ENCODE results near the gene CYBC1.

DNA sequence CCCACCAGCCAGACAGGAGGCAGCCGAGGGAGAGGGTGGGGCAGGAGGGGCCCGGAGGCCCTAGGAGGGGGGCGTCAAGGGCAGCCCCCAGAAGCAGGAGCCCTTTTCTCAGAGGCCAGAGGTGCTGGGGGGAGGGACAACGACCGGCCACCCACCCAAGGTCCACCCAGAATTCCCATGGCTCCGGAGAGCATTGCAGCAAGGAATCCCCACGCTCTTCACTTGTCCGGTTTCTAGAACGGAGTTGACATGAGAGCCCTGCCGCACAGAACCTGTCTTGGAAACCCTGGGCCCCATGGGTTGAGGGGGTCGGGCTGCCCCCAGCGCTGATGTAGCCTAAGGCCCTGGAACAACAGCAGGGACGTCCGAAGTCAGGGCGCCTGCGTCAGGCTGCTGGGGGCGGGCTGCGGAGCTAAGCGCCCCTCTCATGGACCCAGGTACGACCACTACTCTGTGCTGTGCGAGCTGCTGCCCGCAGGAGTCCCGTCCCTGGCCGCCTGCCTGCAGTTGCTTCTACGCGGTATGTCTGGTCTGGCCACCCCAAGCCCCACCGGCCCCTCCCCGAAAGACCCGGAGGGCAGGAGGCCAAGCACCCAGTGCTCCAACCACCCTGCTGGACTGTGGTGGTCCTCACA is 11.2 kb downstream of the CYBC1 start:
- TF ChIP-seq, protein P1, sequence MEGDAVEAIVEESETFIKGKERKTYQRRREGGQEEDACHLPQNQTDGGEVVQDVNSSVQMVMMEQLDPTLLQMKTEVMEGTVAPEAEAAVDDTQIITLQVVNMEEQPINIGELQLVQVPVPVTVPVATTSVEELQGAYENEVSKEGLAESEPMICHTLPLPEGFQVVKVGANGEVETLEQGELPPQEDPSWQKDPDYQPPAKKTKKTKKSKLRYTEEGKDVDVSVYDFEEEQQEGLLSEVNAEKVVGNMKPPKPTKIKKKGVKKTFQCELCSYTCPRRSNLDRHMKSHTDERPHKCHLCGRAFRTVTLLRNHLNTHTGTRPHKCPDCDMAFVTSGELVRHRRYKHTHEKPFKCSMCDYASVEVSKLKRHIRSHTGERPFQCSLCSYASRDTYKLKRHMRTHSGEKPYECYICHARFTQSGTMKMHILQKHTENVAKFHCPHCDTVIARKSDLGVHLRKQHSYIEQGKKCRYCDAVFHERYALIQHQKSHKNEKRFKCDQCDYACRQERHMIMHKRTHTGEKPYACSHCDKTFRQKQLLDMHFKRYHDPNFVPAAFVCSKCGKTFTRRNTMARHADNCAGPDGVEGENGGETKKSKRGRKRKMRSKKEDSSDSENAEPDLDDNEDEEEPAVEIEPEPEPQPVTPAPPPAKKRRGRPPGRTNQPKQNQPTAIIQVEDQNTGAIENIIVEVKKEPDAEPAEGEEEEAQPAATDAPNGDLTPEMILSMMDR (IDR thresholded peaks at IDR 0.05; ENCODE audit: low read length), result no peak
- no peak for TF ChIP-seq EZH2 (IDR thresholded peaks at IDR 0.05; ENCODE audit: borderline replicate concordance, low read length)

Data from OCI-LY1 (cell line).